SK-N-SH (cell line): Measurements from ENCODE around the gene CST9.

ENCODE experiments used
- CTCF ChIP-seq: fragments of 200-600 bp; sonication (generic); IDR thresholded peaks from 2 replicates; pipeline ENCODE4 v1.6.1; 2017; ENCODE audit warnings: antibody characterized with exemption, mild to moderate bottlenecking, moderate library complexity
- EP300 ChIP-seq, 2 experiments: IDR thresholded peaks; 2 replicates each; pipeline versions ENCODE4 v1.4.0 to v1.6.1; 2012; ENCODE audit warnings: borderline replicate concordance in 1 of 2, low read depth in 1 of 2, low read length in 1 of 2
- EZH2phosphoT487 ChIP-seq: fragments of 200-600 bp; sonication (generic); IDR thresholded peaks from 2 replicates; pipeline ENCODE4 v1.6.1; 2017; ENCODE audit warnings: low read depth, mixed run types, mild to moderate bottlenecking, antibody characterized with exemption, moderate library complexity, borderline replicate concordance
- FOSL2 ChIP-seq: IDR thresholded peaks from 2 replicates; pipeline ENCODE4 v1.4.0; 2012; ENCODE audit warnings: low read depth, mild to moderate bottlenecking, moderate library complexity, borderline replicate concordance
- FOXM1 ChIP-seq: IDR thresholded peaks from 2 replicates; pipeline ENCODE4 v1.4.0; 2012; ENCODE audit warnings: low read depth, mild to moderate bottlenecking
- GABPA ChIP-seq: IDR thresholded peaks from 2 replicates; pipeline ENCODE4 v1.4.0; 2012; ENCODE audit warnings: low read depth, mild to moderate bottlenecking
- MAX ChIP-seq: IDR thresholded peaks from 2 replicates; pipeline ENCODE4 v1.4.0; 2012; ENCODE audit warnings: low read depth
- MXI1 ChIP-seq: IDR thresholded peaks from 2 replicates; pipeline ENCODE4 v1.6.1; 2012; ENCODE audit warnings: mild to moderate bottlenecking, low read depth, low read length, improper control_type of control experiment
- POLR2AphosphoS5 ChIP-seq: IDR thresholded peaks from 2 replicates; pipeline ENCODE4 v1.6.1; 2012; ENCODE audit warnings: low read depth, low read length
- TAF1 ChIP-seq: IDR thresholded peaks from 2 replicates; pipeline ENCODE4 v1.6.1; 2012; ENCODE audit warnings: low read depth, mild to moderate bottlenecking, low read length, moderate library complexity, borderline replicate concordance
- USF1 ChIP-seq: IDR thresholded peaks from 2 replicates; pipeline ENCODE4 v1.4.0; 2012; ENCODE audit warnings: low read depth, borderline replicate concordance
- USF2 ChIP-seq: fragments of 150-350 bp; IDR thresholded peaks from 2 replicates; pipeline ENCODE4 v1.6.1; 2017; ENCODE audit warnings: antibody characterized with exemption, low read length, low read depth, borderline replicate concordance

GRCh38 chr20:23653400-23653938 lies 47.8 kb upstream of the CST9 start:
- TF ChIP-seq CTCF, result no peak
- no peak for TF ChIP-seq FOXM1
- TF ChIP-seq EP300 (IDR thresholded peaks at IDR 0.05; ENCODE audit: borderline replicate concordance in 1 of 2, low read depth in 1 of 2, low read length in 1 of 2), result no peak
- no peak for TF ChIP-seq USF1
- no peak for TF ChIP-seq POLR2AphosphoS5
- TF ChIP-seq EZH2phosphoT487, result no peak
- TF ChIP-seq GABPA, result no peak
- no peak for TF ChIP-seq MXI1
- TF ChIP-seq TAF1, result no peak
- no peak for TF ChIP-seq USF2
- no peak for TF ChIP-seq FOSL2
- no peak for TF ChIP-seq MAX
